Measurements from ENCODE around the gene NTNG2.
"Not testable (repeated sequence)": the region's sequence is repeated elsewhere in the genome, so short reads cannot be mapped to it uniquely, and the experiment has no call there.

NTNG2 gene

GRCh38 chr9:132267660-132268059 is 105.8 kb downstream of the NTNG2 start:
- no peak for DNase-seq (ENCODE audit: low read depth)
- H3K4me3 ChIP-seq (ENCODE audit: low read length), result no peak overlapping the region
- TF ChIP-seq CTCF (IDR thresholded peaks at IDR 0.05; ENCODE audit: insufficient read depth, low read depth, low read length, missing control alignments), result no peak

GRCh38 chr9:132268725-132269352 is 107.0 kb downstream of the NTNG2 start:
- DNase-seq (ENCODE audit: low read depth), result peak; percentile 14
- H3K4me3 ChIP-seq (ENCODE audit: low read length), result no peak overlapping the region
- TF ChIP-seq CTCF (IDR thresholded peaks at IDR 0.05; ENCODE audit: insufficient read depth, low read depth, low read length, missing control alignments), result peak; percentile 85

GRCh38 chr9:132269704-132270516 is 108.1 kb downstream of the NTNG2 start:
- H3K4me3 ChIP-seq (ENCODE audit: low read length), result not testable (repeated sequence)
- DNase-seq (ENCODE audit: low read depth), result peak; percentile 89

- no peak for TF ChIP-seq CTCF (IDR thresholded peaks at IDR 0.05; ENCODE audit: insufficient read depth, low read depth, low read length, missing control alignments)
- no peak overlapping the region for H3K4me3 ChIP-seq (ENCODE audit: low read length)
- DNase-seq (ENCODE audit: low read depth), result no peak
Measured at GRCh38 chr9:132274861-132275260, 113.0 kb downstream of the NTNG2 start.

GRCh38 chr9:132283165-132283564 is 121.3 kb downstream of the NTNG2 start:
- TF ChIP-seq CTCF (IDR thresholded peaks at IDR 0.05; ENCODE audit: insufficient read depth, low read depth, low read length, missing control alignments), result no peak
- no peak overlapping the region for H3K4me3 ChIP-seq (ENCODE audit: low read length)
- DNase-seq (ENCODE audit: low read depth), result no peak

- no peak for TF ChIP-seq CTCF (IDR thresholded peaks at IDR 0.05; ENCODE audit: insufficient read depth, low read depth, low read length, missing control alignments)
- DNase-seq (ENCODE audit: low read depth), result no peak
- H3K4me3 ChIP-seq (ENCODE audit: low read length), result no peak overlapping the region
Measured at GRCh38 chr9:132283863-132284262, 122.0 kb downstream of the NTNG2 start.

GRCh38 chr9:132287256-132287760 is 125.5 kb downstream of the NTNG2 start:
- TF ChIP-seq CTCF (IDR thresholded peaks at IDR 0.05; ENCODE audit: insufficient read depth, low read depth, low read length, missing control alignments), result no peak
- DNase-seq (ENCODE audit: low read depth), result no peak
- H3K4me3 ChIP-seq (ENCODE audit: low read length), result no peak overlapping the region

Measured in epithelial cell of esophagus (primary cell).